HepG2 (cell line): ENCODE results near the gene FADD. TPM values are rescaled to one million over a fixed set of nuclear protein-coding genes. Genes with fewer than 3 reads are reported as not detected.

Source experiments
- ATAC-seq: fragments of 200-7000 bp; cut with Tn5 transposase; 3 replicates; pipeline ENCODE4 v1.9.1; 2020; ENCODE audit warnings: mild to moderate bottlenecking, moderate library complexity
- BruUV-seq: library from RNA; stranded (reverse); fragments of 400-500 nt; replicated peaks from 2 replicates; lab custom pipeline; 2021; lab: Mats Ljungman, UMichigan
- CTCF ChIA-PET: fragments of 300-600 bp; formaldehyde crosslinking; extraction: SDS; loops from one replicate; lab custom pipeline; 2021; ENCODE audit warnings: low total read pairs, inconsistent platforms, low intra/inter-chr PET ratio; lab: Yijun Ruan, JAX
- POLR2A ChIA-PET: fragments of 350-600 bp; sonication (Branson Sonifier 250); formaldehyde crosslinking; loops from one replicate; lab custom pipeline; 2020; ENCODE audit warnings: antibody characterized with exemption, inconsistent platforms; lab: Yijun Ruan, JAX
- DNase-seq: peaks from one replicate; pipeline ENCODE4 v3.0.0-alpha.2; 2015; ENCODE audit warnings: low spot score
- FAIRE-seq: peaks from 3 replicates; lab custom pipeline; 2011; peaks lifted over from hg19 to GRCh38; lab: Jason Lieb, UNC
- H2AFZ ChIP-seq: one replicate; pipeline ENCODE4 v1.6.1; 2011; ENCODE audit warnings: low read length, inconsistent platforms
- H3K27ac ChIP-seq: fragments of 300-600 bp; 3 replicates; pipeline ENCODE4 v1.8.0; 2011; ENCODE audit warnings: mixed run types, mild to moderate bottlenecking, mixed read lengths, low read length, inconsistent platforms; ENCODE audit not compliant: insufficient read depth; ENCODE audit errors: extremely low read length
- H3K27me3 ChIP-seq, 2 experiments: fragments of 200-600 bp in 1 of 2; 2 replicates in 1 of 2; 3 replicates in 1 of 2; pipeline versions ENCODE4 v1.6.0 to v1.8.0; 2011; ENCODE audit warnings: low read length in 2 of 2, mild to moderate bottlenecking in 2 of 2, moderate library complexity in 2 of 2, inconsistent platforms in 1 of 2; ENCODE audit not compliant: insufficient read depth in 2 of 2, control insufficient read depth in 1 of 2
- H3K36me3 ChIP-seq, 2 experiments: fragments of 200-600 bp in 1 of 2; replicated peaks in 1 of 2; 2 replicates in 1 of 2; 3 replicates in 1 of 2; pipeline versions ENCODE4 v1.5.1 to v1.8.0; 2011; ENCODE audit warnings: low read length in 2 of 2, inconsistent platforms in 1 of 2; ENCODE audit not compliant: insufficient read depth in 2 of 2, control insufficient read depth in 1 of 2
- H3K4me1 ChIP-seq: 2 replicates; pipeline ENCODE4 v1.5.1; 2012; ENCODE audit warnings: low read length, inconsistent platforms; ENCODE audit not compliant: insufficient read depth
- H3K4me2 ChIP-seq: 2 replicates; pipeline ENCODE4 v1.6.0; 2011; ENCODE audit warnings: low read depth, low read length, inconsistent platforms
- H3K4me3 ChIP-seq, 3 experiments: fragments of 200-600 bp in 1 of 3; sonication (generic), shearing (Covaris generic) in 1 of 3; replicated peaks in 1 of 3; 2 replicates each; pipeline ENCODE4 v1.5.1; 2011 to 2016; ENCODE audit warnings: low read length in 3 of 3, inconsistent platforms in 2 of 3, low read depth in 2 of 3, mild to moderate bottlenecking in 2 of 3, control low read depth in 1 of 3, mixed read lengths in 1 of 3; ENCODE audit not compliant: insufficient read depth in 1 of 3
- H3K79me2 ChIP-seq: one replicate; pipeline ENCODE4 v1.6.1; 2011; ENCODE audit warnings: low read length, inconsistent platforms; ENCODE audit not compliant: insufficient read depth
- H3K9ac ChIP-seq: 2 replicates; pipeline ENCODE4 v1.6.0; 2011; ENCODE audit warnings: mild to moderate bottlenecking, low read depth, low read length, inconsistent platforms; ENCODE audit not compliant: insufficient read depth
- H3K9me3 ChIP-seq: 2 replicates; pipeline ENCODE4 v1.5.1; 2012; ENCODE audit warnings: mild to moderate bottlenecking, low read length
- H4K20me1 ChIP-seq: 2 replicates; pipeline ENCODE4 v1.6.0; 2011; ENCODE audit warnings: inconsistent platforms, mild to moderate bottlenecking, low read length, moderate library complexity; ENCODE audit not compliant: insufficient read depth
- GTF3A ChIP-seq: sonication (generic); formaldehyde crosslinking; conservative IDR thresholded peaks from 2 replicates; pipeline ENCODE4 v1.4.0; 2020; ENCODE audit warnings: mild to moderate bottlenecking, missing genetic modification reagents
- MTF2 ChIP-seq: sonication (generic); formaldehyde crosslinking; IDR thresholded peaks from 2 replicates; pipeline ENCODE4 v1.5.0; 2020; ENCODE audit warnings: missing genetic modification reagents, borderline replicate concordance
- NFE2L1 ChIP-seq: sonication (generic); formaldehyde crosslinking; IDR thresholded peaks from 2 replicates; pipeline ENCODE4 v1.4.0; 2020; ENCODE audit warnings: missing genetic modification reagents, mild to moderate bottlenecking, borderline replicate concordance
- NR0B2 ChIP-seq: sonication (generic); formaldehyde crosslinking; IDR thresholded peaks from 2 replicates; pipeline ENCODE4 v1.4.0; 2020; ENCODE audit warnings: mild to moderate bottlenecking, missing genetic modification reagents
- PHF20 ChIP-seq: sonication (generic); formaldehyde crosslinking; IDR thresholded peaks from 2 replicates; pipeline ENCODE4 v1.5.0; 2020; ENCODE audit warnings: mild to moderate bottlenecking, missing genetic modification reagents
- SP140L ChIP-seq: sonication (generic); formaldehyde crosslinking; IDR thresholded peaks from 2 replicates; pipeline ENCODE4 v1.4.0; 2020; ENCODE audit warnings: missing genetic modification reagents, borderline replicate concordance
- ZC3H13 ChIP-seq: sonication (generic); formaldehyde crosslinking; IDR thresholded peaks from 2 replicates; pipeline ENCODE4 v1.8.1; 2023; ENCODE audit warnings: mild to moderate bottlenecking, missing genetic modification reagents, moderate library complexity
- ZMYM2 ChIP-seq: sonication (generic); formaldehyde crosslinking; IDR thresholded peaks from 2 replicates; pipeline ENCODE4 v1.8.0; 2022; ENCODE audit warnings: mild to moderate bottlenecking, missing genetic modification reagents
- ZNF207 ChIP-seq: fragments of 450-650 bp; IDR thresholded peaks from 2 replicates; pipeline ENCODE4 v1.6.1; 2016; ENCODE audit warnings: antibody characterized with exemption, borderline replicate concordance
- WGBS: methylation state at CpG from one replicate; pipeline ENCODE4 v1.1.6; 2017; ENCODE audit warnings: low lambda C conversion rate; 5-methylcytosine and 5-hydroxymethylcytosine counted together
- in situ Hi-C: cut with HindIII; loops from 2 replicates; pipeline ENCODE4 v1.10.0; 2017; ENCODE audit warnings: low pct_unique_long_range_greater_than_20kb; ENCODE audit not compliant: extremely low pct_ligation_motif_present
- intact Hi-C: fragments of 100-400 bp; cut with micrococcal nuclease; formaldehyde crosslinking; loops from one replicate; pipeline ENCODE4 v1.10.0; 2022; ENCODE audit not compliant: unreplicated experiment
- polyA plus RNA-seq, 8 experiments: library from polyadenylated mRNA; depleted of rRNA in 3 of 8; stranded (reverse) in 7 of 8; unstranded in 1 of 8; fragments of >200 nt; fragmentation: Illumina TruSeq in 4 of 8; extraction: Trizol in 4 of 8; gene quantifications; 2 replicates each; pipeline versions ENCODE4 v1.2.1 to v1.2.3, GENCODE V29; 2011 to 2016; ENCODE audit warnings: low read depth in 4 of 8, missing spikeins in 1 of 8, mixed read lengths in 1 of 8; ENCODE audit not compliant: insufficient read depth in 1 of 8
- total RNA-seq, 5 experiments: library from RNA; depleted of rRNA; stranded (reverse); fragments of >200 nt; fragmentation: Illumina TruSeq; extraction: Trizol; gene quantifications; 2 replicates each; pipeline ENCODE4 v1.2.3, GENCODE V29; 2016; ENCODE audit warnings: low read depth in 1 of 5
- TF ChIP-seq, protein P1 (sequence below): sonication (generic); formaldehyde crosslinking; IDR thresholded peaks from 2 replicates; pipeline ENCODE4 v1.9.0; 2021; ENCODE audit warnings: missing genetic modification reagents, borderline replicate concordance

Gene FADD
- total and polyA plus RNA-seq, 2 of the 13 experiments (the other 11 are each of a cell fraction or from before 2014, with no cell fraction given): 14.2 to 22.2 TPM

DNA sequence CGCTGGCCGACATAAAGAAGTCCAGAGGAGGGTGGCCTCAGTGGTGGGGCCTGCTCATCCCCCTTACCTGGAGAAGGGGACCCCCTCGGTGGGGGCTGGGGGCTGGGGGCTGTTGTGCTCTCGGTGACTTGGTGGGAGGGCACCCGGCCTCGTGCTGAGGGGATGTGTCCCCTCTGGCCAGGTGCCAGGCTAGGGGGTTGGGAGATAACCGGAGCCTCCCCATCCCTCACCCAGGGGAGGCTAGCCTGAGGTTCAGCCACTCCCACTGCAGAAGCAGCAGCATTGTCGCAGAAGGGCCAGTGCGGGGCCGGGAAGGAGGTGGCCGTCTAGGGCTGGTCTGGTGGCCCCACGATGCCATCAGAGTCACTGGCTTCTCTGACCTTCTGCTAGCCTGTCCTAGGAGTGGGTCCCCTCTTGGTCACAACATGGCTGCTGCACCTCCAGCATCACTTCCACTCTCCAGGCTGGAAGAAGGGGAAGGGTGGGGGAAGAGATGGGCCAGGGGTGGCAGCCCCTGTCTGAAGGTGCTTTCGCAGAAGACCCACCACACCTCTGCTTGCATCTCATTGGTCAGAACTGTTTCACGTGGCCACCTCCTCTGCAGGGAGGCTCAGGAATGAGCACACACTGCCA is 44.2 kb upstream of the FADD start:
- H3K36me3 ChIP-seq: no peaks in the 10 kb centered on the region
- H4K20me1 ChIP-seq: peaks cover 3% of the 10 kb centered on the region; the same call in 1 of the 2 replicates
- in situ Hi-C loops: no loop called here
- ATAC-seq (no peak), DNase-seq (no peak), FAIRE-seq (no peak)
- no TSS peak for BruUV-seq
- H3K27me3 ChIP-seq: peaks cover 8 to 42% of the 10 kb centered on the region in 2 experiments; a peak in 3 of 5 replicates
- POLR2A ChIA-PET: no interaction called here
- CTCF ChIA-PET: interaction anchor here (1.4 to 1.6 kb wide), 2 partner anchors 240 to 243 kb away, joined by 4 to 9 read pairs; no protein-coding TSS in a partner anchor
- H3K79me2 ChIP-seq: no peaks in the 10 kb centered on the region
- no peak overlapping the region for H3K27ac ChIP-seq
- H3K9ac ChIP-seq: no peak overlapping the region
- H3K4me1 ChIP-seq: no peaks in the 10 kb centered on the region
- TF ChIP-seq ZNF207: no peak
- TF ChIP-seq, all 625 proteins: peak for 0
- intact Hi-C loops: no loop called here
- Histone ChIP-seq H3K9me3 (no peaks in the 10 kb centered on the region), H3K4me2 (no peak overlapping the region), H3K4me3 (no peak overlapping the region), H2AFZ (no peak overlapping the region)
- 46% methylated on average over 8 of the region's 14 CpGs for WGBS

DNA sequence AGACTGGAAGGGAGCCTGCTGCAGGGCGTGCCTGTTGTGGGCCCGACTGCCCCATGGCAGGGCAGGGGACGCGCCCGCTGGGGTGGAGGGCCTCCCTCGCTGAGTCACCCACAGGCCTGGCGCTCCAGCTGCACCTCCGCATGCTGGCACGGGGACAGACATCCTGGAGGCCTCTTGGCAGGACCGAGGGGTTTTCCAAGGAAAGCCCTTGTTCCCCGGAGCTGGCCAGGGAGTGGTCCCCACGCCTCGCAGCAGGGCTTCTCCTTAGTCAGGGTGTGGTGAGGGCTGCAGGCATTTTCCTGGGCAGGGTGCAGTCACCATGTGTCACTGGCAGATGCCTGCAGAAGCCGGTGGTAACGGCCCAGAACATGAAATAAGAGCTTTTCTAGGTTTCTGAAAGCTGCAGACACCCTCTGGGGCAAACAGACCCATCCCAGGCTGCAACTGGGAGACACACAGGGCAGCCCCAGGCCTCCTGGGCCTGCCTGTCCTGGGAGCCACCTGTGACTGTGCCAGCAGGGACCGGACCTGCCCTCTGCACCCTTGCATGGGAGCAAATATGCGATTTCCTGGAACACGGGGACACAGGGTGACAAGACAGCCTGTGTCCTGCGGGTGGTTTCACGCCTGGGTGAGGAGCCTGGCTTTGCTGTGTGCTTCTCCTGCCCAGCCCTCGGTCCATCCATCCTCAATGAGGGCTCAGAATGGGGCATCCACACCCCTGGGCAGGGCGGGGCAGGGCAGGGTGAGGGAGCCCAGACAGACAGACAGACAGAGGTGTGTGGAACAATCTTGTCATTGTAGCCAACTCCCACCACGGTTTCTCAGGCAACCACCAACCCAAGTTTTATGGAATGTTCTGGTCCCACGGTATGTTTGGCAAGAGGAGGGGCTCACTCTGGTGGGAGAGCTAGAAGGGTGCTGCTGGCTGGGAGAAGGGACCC is 43.2 kb upstream of the FADD start:
- Histone ChIP-seq H2AFZ (no peak overlapping the region), H3K9ac (no peak overlapping the region), H3K4me3 (no peak overlapping the region), H3K4me2 (no peak overlapping the region), H3K79me2 (no peaks in the 10 kb centered on the region), H4K20me1 (peaks cover 3% of the 10 kb centered on the region; the same call in 1 of the 2 replicates), H3K36me3 (no peaks in the 10 kb centered on the region), H3K27ac (no peak overlapping the region), H3K9me3 (no peaks in the 10 kb centered on the region), H3K4me1 (no peaks in the 10 kb centered on the region), H3K27me3 (peaks cover 8 to 49% of the 10 kb centered on the region in 2 experiments; a peak in 3 of 5 replicates)
- intact Hi-C loops: no loop called here
- no CpG with 5 or more reads among the region's 24 CpGs for WGBS
- TF ChIP-seq SP140L (CRISPR knock-in tag) (no peak), GTF3A (no peak), ZMYM2 (CRISPR knock-in tag) (no peak), MTF2 (no peak), ZC3H13 (CRISPR knock-in tag) (no peak), PHF20 (CRISPR knock-in tag) (no peak), NFE2L1 (CRISPR knock-in tag) (no peak), NR0B2 (CRISPR knock-in tag) (no peak)
- TF ChIP-seq, protein P1, sequence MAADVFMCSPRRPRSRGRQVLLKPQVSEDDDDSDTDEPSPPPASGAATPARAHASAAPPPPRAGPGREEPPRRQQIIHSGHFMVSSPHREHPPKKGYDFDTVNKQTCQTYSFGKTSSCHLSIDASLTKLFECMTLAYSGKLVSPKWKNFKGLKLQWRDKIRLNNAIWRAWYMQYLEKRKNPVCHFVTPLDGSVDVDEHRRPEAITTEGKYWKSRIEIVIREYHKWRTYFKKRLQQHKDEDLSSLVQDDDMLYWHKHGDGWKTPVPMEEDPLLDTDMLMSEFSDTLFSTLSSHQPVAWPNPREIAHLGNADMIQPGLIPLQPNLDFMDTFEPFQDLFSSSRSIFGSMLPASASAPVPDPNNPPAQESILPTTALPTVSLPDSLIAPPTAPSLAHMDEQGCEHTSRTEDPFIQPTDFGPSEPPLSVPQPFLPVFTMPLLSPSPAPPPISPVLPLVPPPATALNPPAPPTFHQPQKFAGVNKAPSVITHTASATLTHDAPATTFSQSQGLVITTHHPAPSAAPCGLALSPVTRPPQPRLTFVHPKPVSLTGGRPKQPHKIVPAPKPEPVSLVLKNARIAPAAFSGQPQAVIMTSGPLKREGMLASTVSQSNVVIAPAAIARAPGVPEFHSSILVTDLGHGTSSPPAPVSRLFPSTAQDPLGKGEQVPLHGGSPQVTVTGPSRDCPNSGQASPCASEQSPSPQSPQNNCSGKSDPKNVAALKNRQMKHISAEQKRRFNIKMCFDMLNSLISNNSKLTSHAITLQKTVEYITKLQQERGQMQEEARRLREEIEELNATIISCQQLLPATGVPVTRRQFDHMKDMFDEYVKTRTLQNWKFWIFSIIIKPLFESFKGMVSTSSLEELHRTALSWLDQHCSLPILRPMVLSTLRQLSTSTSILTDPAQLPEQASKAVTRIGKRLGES (CRISPR knock-in tag): no peak
- ATAC-seq (no peak), FAIRE-seq (no peak), DNase-seq (no peak)
- BruUV-seq: no TSS peak
- POLR2A ChIA-PET: no interaction called here
- CTCF ChIA-PET: no interaction called here
- in situ Hi-C loops: no loop called here
